Ammon's horn (tissue), 1 donor: ENCODE results near the gene PAQR7.

ENCODE experiments used
- DNase-seq: peaks from one replicate; pipeline ENCODE4 v3.0.0-alpha.2; 2016; ENCODE audit warnings: low spot score

PAQR7 gene

DNA sequence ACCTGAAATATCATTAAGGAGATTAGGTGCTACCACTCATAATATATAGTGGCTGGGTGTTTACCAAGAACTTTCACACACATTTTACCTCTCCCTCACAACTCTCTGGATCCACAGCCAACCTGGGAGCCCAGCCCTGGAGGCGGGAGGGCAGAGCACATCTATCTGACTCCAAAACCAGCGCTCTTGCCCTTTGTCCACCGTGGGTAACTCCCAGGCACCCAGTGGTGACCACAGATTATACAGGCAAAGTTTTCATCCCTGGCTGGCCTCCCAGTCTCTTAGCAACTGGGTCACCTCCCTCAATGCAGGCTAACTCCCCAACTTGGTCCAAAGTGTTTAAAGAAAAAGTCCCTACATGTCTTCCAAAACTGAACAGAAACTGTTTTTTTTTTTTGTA is 2.4 kb downstream of the PAQR7 start:
- no peak for DNase-seq

DNA sequence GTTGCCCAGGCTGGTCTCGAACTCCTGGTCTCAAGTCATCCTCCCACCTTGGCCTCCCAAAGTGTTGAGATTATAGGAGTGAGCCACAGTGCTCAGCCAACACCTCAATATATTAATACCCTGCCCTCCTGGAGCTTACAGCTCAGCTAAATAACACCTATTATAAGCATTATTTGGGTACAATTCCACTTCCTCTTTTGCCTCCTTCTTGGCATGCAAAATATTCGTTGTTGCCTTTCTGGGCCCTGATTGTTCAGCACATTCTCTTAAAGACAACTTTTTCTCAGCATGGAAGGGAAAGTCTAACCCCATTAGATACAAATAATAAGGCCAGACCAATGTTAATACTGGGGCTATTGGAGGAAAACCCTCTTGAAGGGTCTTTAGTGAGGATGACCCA is 2.8 kb downstream of the PAQR7 start:
- DNase-seq: no peak

DNA sequence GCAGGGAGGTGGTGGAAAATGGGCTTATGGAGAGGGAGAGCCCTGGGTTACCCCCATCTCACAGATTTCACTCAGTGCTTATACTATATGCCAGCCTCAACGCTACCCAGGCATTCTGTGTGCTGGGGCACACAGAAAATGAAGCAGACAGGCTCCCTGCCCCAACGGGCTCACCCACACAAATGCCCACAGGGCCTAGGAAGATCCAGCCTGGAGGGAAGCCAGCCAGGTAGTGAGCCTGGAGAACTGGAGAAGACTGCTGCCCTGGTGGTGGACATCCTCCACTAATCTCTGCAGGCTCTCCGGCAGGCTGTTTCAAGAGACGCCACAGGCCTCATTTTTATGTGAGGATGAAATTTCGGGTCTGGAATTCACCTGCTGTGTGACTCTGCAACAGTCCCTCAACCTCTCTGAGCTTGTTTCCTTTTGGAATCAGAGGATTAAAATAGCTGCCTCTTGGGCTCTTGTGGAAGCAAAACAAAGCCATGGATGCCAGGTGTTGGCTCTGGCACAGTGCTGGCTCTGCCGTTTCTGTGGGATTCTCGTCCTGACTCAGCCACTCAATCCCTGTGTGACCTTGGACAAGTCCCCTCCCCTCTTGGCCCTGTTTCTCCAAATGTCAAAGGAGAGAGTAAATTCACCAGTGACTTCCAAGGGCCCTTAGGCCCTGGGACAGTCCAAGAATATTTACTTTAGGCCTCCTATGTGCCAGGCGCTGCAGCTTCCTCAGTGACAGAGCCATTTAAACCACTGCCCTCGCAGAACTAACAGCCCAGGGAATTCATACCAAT is 3.6 kb downstream of the PAQR7 start:
- no peak for DNase-seq

DNA sequence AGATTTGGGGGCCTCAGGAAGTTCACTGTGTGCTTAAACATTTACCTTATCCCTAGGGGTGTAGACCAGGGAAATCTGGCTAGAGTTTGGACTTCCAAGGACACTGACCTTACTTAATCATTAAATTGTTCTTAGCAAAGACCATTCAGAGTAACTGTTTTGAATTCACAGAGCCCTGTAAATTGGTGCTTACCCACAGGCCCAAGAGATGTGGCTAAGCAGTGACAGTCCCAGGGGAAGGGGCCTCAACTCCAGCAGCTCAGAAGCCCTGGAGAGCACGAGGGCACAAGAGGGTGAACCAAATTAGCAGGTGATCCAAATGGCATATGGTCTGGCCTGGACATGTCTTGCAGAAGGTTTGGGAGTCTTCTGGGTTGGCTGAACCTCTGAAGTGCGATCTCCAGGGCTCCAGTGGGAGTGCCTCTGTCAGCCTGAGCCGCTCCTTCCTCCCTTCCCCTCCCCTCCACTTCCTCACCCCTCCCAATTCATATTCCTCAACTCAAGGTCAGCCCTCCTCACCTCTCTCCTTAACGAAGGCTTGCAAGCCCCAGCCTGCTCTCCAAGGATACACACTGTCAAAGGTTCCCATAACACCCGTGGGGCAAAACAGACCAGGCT is 4.3 kb downstream of the PAQR7 start:
- no peak for DNase-seq

DNA sequence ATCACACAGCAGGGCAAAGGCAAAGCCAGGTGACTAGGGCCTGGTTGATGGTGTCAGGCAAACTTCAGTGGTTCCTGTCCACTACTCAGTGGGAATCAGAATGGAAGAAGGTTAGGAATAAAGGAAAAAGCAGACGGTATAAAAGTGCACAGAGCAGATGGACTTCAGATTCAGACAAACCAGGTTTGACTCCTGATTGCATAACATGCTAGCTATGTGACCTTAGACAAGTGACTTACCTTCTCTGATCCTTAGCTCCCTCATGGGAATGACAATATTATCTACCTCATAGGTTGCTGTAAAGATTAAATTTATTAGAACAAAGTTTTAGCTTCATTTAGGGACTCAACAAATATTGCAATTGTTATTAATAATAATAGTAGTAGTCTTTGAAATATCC is 4.9 kb downstream of the PAQR7 start:
- no peak for DNase-seq

DNA sequence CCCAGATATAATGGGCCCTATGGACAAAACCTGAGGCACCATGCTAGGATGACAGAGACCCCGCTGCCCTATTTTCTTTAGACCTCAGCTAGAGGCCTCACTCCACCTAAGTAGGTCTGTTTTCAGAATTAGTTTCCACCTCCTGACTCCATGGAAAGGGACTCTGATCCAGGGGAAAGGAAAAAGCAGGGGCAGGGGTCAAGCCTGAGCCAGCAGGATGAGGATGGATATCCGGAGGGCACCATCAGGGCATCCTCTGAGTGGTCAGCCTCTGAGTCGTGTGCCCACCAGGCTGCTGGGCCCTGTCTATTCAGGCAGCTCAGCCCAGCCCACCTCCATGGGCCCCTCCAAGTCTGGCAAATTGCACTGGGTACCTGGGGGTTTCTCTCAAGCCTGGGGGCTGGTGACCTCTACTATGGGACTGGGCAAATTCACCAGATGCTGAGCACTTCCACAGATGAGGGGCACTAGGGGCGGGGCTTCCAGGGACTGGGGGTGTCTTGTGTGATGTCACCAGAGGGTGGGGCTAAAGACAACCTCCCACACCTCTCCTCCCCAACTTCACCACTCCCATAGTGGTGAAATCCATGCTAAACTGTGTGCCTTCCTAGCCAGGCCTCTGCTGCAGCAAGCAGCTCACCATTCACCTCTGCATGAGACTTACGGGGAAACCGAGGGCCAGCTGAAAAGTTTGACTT is 5.5 kb downstream of the PAQR7 start:
- DNase-seq: no peak

DNA sequence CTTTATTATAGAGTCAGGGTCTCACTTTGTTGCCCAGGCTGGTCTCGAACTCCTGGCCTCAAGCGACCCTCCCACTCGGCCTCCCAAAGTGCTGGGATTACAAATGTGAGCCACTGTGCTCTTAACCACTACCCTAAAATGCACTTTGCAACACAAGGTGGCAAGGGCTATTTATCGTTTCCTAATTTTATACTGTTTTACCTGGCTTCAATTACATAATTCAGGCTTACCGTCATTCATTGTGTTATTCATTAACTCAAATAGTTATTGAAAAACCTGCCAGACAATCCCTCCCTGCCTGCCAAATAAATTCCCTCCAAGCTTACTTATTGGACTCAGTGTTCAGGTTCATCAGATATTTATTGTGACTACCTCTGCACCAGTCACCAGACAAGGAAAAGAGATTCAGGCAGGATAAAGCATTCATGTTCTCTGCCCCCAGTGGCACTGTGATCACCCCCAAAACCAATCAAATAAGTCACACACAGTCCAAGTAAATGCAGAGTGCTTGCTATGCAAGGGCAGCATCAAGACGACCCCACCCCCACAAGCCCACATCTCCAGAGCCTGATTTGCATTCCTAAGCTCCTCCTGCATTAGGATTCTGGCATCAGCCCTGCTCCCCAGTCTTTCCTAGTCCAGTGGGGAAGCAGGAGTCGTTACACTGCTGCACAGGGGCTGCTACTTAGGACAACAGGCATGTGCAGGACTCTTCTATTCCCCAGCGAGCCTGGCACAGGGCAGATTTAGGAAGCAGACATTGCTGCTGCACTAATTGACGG is 8.1 kb downstream of the PAQR7 start:
- DNase-seq: no peak

DNA sequence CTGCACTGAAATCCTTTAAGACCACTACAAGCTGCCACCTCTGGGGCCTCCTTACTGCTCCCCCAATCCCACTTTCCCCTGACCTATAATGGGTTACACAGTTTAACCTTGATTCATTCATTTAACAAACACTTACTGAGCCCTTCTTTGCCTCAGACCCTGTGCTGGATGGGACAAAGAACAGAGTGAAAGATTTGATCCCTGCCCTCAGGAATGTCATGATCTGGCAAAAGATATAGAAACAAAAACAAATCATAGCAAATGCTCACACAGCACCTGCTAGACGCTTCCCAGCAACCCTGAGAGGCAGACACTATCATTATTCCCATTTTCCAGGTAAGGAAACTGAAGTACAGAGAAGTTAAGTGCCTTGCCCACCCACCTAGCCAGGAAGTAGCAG is 9.2 kb downstream of the PAQR7 start:
- no peak for DNase-seq

DNA sequence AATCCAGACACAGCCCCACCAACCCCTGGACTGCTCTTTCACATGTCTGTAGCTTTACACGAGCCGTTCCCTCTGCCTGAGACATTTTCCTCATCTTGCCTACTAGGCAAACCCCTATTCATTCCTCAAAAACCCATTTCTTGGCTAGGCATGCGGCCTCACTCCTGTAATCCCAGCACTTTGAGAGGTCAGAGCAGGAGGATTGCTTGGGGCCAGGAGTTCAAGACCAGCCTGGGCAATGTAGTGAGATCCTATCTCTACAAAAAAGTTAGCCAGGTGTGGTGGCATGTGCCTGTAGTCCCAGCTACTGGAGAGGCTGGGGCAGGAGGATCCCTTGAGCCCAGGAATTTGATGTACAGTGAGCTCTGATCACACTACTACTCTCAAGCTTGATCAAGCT is 11.1 kb downstream of the PAQR7 start:
- DNase-seq: no peak

DNA sequence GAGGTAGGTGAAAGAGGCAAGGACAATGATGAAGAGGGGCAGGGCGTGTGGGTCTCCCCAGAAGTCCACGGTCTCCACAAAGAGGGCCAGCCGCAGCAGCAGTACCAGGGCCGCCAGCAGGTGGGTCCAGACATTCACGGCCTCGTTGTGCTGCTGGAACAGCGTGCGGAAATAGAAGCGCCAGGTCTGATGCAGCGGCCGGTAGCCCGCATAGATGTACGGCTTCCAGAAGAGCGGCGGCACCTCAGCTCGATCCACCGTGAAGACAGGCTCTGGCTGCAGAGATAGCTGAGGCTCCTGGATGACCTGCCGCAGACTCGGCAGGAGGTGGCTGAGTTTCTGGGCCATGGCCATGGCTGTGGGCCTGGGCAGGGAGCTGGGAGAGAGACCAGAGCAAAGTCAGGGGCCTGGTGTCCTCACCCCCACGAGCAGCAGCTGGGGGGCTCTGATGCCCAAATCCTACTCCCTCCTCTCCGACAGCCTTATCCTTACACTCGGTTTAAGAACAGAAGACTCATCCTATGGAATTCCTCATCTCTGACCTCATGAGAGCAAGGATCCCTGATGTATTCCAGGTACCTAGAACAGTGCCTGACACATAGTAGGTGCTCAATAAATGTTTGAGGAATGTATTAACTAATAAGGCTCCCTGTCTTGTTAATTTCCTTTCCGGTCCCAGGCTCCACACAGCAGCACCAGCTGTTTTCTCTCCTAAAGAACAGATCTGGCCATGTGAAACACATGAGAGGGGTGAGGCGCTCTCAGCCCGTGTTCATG is 11.8 kb downstream of the PAQR7 start:
- DNase-seq: no peak

DNA sequence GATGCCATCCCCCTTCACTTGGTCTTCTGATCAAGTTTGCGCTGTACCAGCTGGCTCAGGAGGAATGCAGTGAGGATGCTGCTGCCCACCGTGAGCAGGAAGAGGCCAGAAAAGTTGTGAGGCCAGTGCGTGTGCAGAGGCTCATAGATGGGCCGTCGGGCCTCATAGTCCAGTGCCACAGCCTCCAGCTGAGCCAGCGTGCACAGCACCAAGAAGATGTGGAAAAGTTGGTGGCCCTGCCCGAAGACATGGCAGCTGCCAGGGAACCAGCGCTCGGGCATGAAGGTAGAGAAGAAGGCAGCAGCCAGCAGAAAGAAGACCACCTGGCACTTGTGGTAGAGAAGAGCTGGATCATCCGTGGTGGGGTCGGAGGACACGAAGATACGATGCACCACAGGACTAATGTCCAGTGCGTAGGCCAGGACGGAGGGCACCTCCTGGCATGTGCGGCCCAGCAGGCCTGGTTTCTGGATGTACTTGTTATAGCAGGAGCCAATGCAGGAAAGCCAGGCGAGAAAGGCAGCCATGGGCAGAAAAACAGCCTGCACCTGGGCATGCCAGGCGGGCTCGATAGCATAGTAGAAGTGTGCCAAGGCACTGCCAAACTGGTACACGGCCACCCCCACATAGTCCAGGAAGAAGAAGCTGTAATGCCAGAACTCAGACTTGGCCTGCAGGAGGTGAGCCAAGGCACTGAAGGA is 12.6 kb downstream of the PAQR7 start:
- DNase-seq: no peak

DNA sequence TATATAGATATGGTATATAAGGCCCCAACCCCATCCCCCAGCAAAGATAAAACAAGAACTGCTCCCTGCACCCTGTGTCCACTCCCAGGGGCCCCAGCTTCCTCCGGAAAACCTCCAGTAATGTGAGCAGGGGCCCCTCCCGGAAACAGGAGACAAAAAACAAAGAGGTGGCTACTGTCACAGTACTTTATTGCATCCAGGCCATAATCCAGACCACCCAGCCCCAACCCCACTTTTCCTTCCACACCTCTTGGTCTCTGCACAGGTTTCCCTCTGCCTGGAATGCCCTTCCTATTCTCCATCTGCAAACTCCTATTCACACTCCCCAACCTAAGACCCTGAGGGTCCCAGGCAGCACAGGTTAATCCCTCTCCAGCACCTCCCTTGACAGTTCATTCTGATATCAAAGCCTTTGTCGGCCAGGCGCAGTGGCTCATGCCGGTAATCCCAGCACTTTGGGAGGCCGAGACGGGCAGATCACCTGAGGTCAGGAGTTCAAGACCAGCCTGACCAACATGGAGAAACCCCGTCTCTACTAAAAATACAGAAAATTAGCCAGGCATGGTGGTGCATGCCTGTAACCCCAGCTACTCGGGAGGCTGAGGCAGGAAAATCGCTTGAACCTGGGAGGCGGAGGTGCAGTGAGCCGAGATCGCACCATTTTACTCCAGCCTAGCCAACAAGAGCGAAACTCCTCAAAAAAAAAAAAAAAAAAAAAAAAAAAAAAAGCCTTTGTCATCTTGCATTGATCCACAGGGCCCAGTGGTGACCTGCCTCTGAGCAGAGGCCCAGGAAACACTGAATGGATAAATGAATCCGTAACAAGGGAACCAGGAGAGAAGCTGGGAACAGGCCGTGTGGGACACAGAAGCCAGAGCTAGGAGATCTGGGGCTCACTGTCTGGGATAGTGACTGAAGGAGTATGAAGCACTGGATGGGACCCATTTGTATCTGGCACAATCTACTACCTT is 13.9 kb downstream of the PAQR7 start:
- peak; percentile 22 for DNase-seq

DNA sequence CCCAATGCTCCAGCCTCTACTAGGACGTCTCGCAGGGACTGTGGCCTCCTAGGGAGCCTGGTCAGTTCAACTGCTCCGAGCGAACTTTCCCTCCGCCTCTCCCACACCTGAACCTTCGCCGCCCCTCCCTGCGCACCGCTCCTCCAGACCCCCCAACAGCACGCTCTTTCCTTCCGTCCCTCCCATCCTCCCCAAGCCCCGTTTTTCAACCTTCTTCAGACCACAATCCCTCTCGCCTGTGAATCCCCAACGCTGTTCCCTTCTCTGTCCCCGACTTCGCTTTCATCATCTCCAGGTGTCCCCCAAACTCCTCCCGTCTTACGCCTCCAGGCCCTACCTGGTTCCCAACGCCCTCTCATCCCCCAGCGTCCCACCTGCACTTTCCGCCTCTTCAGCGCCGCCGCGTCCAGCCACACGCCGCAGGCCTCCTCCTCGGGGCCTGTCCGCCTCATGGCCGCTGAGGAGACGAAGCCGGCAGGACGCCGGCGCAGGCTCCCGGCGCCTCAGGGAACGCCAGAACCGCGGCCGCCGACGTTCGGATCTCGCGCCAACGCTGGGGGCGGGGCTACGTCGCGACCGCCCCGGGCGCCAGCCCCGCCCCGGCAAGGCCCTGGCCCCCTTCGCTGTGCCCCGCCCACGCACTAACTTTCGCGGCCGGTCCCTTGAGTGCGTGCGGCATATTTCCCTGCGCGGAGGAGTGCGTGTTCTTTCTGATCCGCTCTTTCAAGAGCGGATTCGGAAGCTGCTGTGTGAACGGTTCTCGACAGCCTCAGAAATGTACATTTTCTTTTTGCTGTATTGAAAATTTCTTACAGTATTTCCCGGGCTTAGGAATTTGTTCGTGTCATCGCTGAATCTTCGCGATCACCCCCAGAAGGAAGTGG is 16.4 kb downstream of the PAQR7 start, which contains the start of gene AUNIP:
Gene AUNIP, minus strand, starts transcription at position 552 of the 884 bp plus-strand sequence. Its CDS starts 100 bp downstream, at position 452.
- DNase-seq: peak; percentile 87

DNA sequence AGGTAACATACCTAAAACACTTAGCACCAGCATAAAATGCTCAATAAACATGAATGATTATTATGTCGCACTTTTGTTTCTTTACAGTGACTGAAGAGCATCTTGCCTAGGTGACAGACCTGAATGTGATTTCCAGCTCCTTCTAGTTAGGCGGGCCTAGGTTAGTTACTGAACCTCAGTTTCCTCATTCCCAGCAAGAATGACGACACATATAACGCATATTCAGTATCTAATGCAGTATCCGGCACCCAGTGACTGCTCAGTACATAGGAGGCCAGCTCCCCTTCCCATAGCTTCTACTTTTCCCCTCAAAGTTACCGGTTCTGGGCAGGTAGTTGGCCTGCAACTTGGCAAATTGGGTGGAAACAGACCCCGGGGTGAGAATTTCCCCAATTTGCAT is 17.0 kb downstream of the PAQR7 start:
- DNase-seq: no peak

DNA sequence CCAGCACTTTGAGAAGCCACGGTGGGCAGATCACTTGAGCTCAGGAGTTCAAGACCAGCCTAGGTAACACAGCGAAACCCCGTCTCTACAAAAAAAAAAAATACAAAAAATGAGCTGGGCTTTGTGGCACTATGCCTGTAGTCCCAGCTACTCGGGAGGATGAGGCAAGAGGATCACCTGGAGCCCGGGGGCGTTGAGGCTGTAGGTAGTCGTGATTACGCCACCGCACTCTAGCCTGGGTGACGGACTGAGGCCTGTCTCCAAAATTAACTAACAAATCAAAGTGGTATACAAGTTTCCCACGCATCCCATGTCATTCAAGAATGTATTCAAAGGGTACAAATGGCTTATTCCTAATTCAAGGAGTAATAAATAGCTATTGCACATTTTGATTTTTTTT is 18.7 kb downstream of the PAQR7 start:
- DNase-seq: no peak

DNA sequence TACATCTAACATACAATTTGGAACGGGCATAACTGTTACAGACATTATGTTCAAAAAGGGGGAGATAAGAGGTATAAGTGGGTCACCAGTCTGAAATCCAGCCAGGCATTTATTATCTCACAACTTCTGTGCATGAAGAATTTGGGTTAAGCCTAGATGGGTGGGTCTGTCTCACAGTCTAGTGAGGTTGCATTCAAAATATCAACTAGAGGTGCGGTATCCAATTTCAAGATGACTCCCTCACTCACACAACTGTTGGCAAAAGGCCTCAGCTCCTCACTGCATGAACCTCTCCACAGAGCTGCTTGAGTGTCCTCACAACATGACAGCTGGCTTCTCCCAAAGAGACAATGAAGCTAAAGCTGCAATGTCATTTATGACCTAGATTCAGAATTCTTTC is 21.0 kb downstream of the PAQR7 start:
- no peak for DNase-seq

DNA sequence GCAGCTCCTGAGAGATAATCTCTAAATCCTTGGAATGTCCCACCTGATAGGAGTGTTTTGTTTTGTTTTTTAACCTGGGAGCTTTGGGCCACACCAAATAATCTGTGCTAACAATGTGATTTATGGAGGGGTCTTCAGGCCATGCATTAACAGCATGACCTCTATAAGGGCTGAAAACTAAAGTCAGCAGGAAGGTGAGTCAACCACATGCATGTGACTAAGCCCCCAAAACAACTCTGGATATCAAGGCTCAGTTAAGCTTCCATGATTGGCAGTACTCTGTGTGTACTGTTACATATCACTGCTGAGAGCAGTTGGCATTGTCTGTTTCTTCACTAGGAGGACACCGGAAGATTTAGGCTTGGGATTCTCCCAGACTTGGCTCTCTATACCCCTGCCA is 27.0 kb downstream of the PAQR7 start:
- DNase-seq: no peak

DNA sequence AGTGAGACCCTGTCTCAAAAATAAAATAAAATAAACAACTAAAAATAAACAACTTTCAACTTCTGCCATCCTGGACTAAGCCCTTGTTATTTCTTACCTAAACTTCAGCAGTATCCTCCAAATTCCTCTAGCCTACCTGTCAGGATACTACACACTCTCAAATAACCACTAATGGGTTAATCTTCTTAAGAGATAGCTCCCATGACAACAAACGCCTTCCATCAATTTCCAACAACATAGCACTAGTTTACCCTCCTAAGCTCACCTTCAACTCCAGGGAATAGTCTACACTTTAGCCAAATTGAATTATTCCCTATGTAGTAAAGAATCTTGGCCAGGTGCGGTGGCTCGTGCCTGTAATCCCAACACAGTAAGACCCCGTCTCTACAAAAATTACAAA is 27.6 kb downstream of the PAQR7 start:
- DNase-seq: no peak

DNA sequence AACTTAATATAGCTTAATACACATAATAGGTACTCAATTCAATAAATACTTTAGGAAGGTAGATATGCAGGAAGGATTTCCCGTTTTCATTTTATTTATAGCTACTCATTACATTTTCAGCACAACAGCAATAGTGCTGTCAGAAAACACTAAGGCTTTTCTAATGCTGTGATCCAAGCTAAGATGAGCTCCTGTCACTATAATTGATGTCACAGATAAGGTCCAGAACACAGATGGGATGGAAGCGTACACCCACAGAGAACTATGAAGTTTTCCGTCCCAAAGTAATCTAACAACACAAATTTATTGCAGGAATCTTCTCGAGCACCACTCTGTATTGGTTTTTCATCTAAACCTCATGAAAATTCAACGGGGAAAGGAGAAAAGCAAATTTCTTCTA is 29.8 kb downstream of the PAQR7 start:
- no peak for DNase-seq
